DLD1 (cell line): ENCODE measurements around the gene TUNAR.

Experiments
- in situ Hi-C: cut with HindIII; loops from 2 replicates; pipeline ENCODE4 v1.10.0; 2017; ENCODE audit warnings: low sequenced_read_pairs

The TUNAR gene

GRCh38 chr14:95911456-95911855, 34.8 kb downstream of the TUNAR start:
- in situ Hi-C loops = no loop called here

- in situ Hi-C loops = no loop called here
Observed at GRCh38 chr14:95915330-95915729, 38.7 kb downstream of the TUNAR start.

- in situ Hi-C loops = no loop called here
Observed at GRCh38 chr14:95918466-95918865, 41.8 kb downstream of the TUNAR start.

DNA sequence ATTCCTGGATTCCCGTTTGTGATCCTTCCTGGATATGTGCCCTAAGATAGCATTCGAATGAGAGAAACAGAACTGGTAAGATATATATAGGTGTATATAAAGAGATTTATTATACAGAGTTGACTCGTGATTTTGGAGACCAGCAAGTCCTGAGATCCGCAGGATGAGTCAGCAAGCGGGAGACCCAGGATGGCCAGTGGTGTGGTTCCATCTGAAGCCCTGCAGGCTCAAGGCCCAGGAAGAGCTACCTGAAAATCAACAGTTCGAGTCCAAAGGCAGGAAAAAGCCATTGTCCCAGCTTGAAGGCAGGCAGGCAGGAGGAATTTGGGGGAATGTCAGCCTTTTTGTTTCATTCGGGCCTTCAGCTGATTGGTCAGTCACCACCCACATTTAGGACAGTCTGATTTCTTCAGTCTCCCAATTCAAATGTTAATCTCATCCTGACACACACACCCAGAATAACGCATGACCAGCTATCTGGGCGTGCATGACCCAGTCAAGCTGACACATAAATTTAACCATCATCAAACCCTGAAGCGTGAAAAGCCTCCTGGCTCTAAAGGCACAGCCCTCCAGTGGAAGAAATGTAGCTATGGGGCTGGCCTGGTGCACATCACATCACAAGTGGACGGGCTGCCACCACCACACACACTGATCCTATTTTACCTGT, 44.3 kb downstream of the TUNAR start:
- in situ Hi-C loops = no loop called here

DNA sequence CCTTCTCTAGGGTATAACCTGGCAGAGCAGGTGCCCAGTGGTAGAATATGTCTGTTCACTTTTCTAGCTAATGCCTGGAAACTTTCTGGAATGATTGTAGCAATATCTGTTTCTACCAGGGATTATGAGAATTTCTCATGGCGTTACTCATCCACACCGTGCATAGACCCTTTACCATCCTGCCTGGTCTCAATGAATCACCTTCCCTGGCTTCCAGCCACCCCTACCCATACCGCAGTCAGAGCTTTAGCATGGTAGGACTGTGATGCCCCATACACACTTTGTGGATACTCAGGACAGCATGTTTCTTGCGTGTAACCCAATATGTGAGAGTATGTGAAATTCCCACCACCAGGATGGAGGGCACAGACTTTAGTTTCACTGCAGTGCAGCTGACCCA, 45.4 kb downstream of the TUNAR start:
- in situ Hi-C loops = no loop called here

- in situ Hi-C loops = no loop called here
Observed at GRCh38 chr14:95928751-95929150, 52.1 kb downstream of the TUNAR start.

- in situ Hi-C loops = no loop called here
Observed at GRCh38 chr14:95931384-95931783, 54.8 kb downstream of the TUNAR start.

DNA sequence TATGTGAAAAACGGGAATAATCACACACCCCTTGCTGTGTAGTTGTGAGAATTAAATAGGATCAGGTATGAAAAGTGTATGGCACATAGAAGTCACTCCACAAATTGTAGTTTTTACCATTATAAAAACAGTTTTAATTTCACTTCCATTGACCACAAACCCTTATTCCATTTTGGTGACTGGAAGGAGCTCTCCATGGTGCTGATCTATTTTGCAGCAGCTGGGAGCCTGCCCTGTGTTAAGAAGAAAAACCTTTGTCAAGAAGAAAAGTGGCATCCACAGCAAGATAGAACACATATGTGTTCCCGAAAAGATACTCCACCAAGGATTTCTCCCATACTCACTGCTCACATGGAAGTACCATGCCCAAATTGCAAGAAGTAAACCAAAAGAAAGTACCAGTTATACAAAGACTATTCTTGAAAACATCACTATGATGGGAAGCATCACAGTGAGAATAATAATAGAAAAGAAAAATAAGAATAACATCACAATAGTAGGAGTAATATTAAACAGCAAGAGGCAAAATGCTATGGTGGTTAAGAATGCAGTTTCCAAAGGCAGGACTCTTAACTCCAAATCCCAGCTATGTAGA, 58.7 kb downstream of the TUNAR start:
- in situ Hi-C loops = no loop called here

DNA sequence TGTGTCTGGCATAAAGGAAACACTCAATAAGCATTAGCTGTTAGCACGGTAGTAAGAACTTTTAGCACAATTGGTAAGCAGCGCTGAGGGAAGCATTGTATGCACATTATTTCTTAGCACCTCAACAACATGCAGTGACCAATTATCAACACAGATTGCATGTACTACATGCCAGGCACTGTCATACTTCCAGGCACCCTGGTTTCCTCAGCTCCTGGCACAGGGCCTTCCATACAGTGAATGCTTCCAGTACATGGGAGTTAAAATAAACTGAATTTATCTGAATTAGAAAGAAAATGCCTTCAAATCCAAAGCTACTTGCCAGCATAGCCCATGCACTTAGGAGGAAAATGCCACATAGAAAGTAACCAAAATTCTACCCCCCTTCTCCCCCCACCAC, 59.4 kb downstream of the TUNAR start:
- in situ Hi-C loops = no loop called here

DNA sequence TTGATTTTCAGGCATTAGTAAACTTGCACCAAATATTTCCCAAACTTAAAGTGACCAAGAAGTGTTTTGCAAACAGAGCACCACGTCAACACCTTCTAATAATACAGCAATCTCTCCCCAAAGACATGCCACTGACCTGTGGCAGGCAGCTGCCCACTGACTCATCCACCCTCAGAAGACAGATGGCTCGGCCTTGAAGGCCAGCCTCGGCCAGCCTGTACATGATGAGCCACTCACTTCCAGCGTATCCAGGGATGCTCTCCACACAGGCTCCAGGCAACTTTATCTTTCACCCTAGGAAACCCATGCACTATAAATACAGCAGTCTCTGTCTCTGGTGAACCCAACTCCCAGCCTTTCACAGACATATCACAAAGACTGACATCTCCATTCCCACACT, 62.7 kb downstream of the TUNAR start:
- in situ Hi-C loops = no loop called here

DNA sequence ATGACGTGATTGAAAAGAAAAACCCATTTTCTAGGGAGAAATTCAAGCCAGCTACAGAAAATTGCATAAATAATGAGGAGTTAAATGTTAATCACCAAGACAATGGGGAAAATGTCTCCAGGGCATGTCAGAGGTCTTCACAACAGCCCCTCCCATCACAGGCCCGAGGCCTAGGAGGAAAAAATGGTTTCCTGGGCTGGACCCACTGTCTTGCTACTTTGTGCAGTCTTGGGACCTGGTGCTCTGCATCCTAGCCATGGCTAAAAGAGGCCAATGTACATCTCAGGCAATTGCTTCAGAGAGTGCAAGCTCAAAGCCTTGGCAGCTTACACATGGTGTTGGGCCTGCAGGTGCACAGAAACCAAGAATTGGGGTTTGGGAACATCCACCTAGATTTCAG, 65.3 kb downstream of the TUNAR start:
- in situ Hi-C loops = no loop called here

GRCh38 chr14:95943699-95944098, 67.1 kb downstream of the TUNAR start:
- in situ Hi-C loops = no loop called here

GRCh38 chr14:95944462-95944861, 67.8 kb downstream of the TUNAR start:
- in situ Hi-C loops = no loop called here

- in situ Hi-C loops = no loop called here
Observed at GRCh38 chr14:95946867-95947266, 70.2 kb downstream of the TUNAR start.

DNA sequence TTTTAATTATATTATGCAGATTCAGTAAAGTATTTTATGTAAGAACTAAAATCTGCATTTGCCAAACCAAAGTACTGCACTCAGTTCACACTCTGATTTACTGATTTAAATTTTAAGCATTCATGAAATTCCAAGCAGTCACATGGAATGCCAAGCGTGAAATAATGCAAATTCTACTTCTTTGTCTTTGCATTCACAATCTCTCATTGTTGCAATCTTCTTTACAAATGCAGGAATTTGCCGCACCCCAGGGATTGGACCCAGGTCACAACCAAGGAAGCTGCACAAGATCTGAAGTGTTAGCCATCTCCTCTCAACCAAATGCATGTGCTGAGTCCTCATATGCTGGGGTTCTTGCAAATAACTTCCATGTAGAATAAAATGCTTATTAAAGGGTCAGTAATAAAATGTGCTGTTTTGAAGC, 71.9 kb downstream of the TUNAR start:
- in situ Hi-C loops = no loop called here

DNA sequence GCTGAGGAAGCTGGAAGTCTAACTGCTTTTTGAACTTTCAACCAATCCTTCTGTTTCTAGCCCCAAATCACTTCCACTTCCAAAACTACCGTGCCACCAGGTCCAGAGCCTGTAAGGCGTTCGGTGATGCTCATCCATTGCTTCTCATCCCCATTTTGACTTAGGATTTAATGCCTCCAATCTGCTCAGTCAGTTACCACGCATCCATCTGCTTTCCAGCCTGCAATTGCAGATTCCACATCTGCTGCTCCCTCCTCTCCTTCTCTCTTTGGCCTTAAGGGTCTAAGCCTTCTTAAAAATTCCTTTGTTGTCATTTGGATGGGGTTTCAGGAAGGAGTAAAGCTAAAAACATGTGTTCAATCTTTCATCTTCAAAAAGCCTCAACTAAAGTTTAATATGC, 74.7 kb downstream of the TUNAR start:
- in situ Hi-C loops = no loop called here

- in situ Hi-C loops = no loop called here
Observed at GRCh38 chr14:95953111-95953724, 76.6 kb downstream of the TUNAR start.

GRCh38 chr14:95956601-95957460, 80.2 kb downstream of the TUNAR start:
- in situ Hi-C loops = no loop called here

DNA sequence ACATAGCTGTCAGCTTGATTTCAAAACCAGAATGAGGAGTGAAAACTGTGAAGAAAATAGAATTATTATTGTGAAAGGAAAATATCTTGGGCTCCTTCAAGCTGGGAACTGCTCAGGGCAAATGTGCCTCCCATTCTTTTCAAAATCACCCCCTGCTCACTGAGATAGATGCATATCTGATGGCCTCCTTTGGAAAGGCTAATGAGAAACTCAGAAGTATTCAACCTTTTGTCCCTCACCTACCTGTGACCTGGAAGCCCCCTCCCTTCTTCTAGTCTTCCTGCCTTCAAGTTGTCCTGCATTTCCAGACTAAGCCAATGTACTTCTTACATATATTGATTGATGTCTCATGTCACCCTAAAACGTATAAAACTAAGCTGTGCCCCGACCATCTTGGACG, 81.5 kb downstream of the TUNAR start:
- in situ Hi-C loops = no loop called here

GRCh38 chr14:95959317-95959716, 82.7 kb downstream of the TUNAR start:
- in situ Hi-C loops = no loop called here

GRCh38 chr14:95961481-95961880, 84.8 kb downstream of the TUNAR start:
- in situ Hi-C loops = no loop called here

DNA sequence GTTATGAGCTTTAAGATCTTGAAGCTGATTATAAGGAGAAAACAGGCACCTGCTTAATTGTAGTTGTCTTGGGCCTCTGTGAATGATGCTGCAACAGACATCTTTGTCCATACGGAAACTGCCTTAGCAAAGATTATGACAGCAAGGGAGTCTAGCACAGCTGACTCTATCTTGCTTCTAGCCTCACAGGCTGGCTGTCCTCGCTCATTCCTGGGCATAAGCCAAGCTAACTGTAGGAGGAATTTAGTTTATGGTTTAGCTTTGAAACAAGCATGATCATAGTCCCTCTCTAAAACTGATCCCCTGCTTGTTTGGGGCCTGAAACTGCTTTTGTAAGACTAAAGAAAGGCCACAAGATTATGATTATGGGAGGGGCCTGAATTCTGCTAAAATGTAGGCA, 88.3 kb downstream of the TUNAR start:
- in situ Hi-C loops = no loop called here
